ENCODE data around the gene HOXC9.

DNA sequence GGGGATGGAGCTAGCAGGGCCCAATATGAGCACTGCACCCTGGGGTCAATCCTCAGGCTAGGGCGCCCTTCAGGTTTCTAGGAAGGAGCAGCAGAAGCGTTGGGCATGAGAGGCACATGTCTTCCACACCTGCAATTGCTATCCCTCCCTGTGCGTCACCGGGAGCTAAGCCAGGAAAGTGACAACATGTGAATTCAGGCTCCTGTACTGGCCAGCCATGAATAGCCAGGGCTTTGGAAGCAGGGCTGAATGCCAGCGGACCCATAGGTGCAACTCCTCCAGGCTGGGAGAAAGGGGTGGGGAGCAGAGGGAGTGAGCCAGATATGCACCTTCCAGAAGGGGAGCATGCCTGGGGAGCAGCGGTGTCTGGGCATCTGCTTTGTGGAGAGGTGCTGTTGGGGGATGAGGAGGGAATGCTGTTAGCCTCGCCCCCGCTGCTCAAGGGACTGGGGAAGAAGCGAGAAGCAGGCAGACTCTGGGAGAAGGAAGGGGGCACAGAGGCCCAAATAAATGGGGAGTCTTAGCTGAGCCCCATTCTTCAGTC, 39.0 kb downstream of the HOXC9 start:
- TF ChIP-seq, protein P1, sequence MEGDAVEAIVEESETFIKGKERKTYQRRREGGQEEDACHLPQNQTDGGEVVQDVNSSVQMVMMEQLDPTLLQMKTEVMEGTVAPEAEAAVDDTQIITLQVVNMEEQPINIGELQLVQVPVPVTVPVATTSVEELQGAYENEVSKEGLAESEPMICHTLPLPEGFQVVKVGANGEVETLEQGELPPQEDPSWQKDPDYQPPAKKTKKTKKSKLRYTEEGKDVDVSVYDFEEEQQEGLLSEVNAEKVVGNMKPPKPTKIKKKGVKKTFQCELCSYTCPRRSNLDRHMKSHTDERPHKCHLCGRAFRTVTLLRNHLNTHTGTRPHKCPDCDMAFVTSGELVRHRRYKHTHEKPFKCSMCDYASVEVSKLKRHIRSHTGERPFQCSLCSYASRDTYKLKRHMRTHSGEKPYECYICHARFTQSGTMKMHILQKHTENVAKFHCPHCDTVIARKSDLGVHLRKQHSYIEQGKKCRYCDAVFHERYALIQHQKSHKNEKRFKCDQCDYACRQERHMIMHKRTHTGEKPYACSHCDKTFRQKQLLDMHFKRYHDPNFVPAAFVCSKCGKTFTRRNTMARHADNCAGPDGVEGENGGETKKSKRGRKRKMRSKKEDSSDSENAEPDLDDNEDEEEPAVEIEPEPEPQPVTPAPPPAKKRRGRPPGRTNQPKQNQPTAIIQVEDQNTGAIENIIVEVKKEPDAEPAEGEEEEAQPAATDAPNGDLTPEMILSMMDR (IDR thresholded peaks at IDR 0.05; ENCODE audit: low read depth, low read length): no peak
- TF ChIP-seq, protein P2, sequence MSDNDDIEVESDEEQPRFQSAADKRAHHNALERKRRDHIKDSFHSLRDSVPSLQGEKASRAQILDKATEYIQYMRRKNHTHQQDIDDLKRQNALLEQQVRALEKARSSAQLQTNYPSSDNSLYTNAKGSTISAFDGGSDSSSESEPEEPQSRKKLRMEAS (IDR thresholded peaks at IDR 0.05; ENCODE audit: low read depth, low read length): no peak
- no peak for TF ChIP-seq POLR2A (IDR thresholded peaks at IDR 0.05; ENCODE audit: extremely low read depth, insufficient read length)
